GM19023 (cell line): ENCODE measurements around the gene ARHGAP6.
A peak's percentile ranks its signal among the peaks of the same experiment; 100 is the strongest.
"Not testable (repeated sequence)": the region's sequence is repeated elsewhere in the genome, so short reads cannot be mapped to it uniquely, and the experiment has no call there.

ENCODE experiments used
- ATAC-seq: cut with Tn5 transposase; IDR thresholded peaks from one replicate; pipeline ENCODE4 v1.9.1; 2021; ENCODE audit warnings: mild to moderate bottlenecking, moderate library complexity; ENCODE audit not compliant: unreplicated experiment

ARHGAP6 gene

GRCh38 chrX:11129534-11130105, 536.1 kb downstream of the ARHGAP6 start:
- no peak for ATAC-seq

GRCh38 chrX:11125060-11125459, 540.7 kb downstream of the ARHGAP6 start:
- no peak for ATAC-seq

GRCh38 chrX:11124112-11124511, 541.6 kb downstream of the ARHGAP6 start:
- ATAC-seq: no peak

- ATAC-seq: not testable (repeated sequence)
These were observed 542.6 kb downstream of the ARHGAP6 start for GRCh38 chrX:11123087-11123486.

- no peak for ATAC-seq
These were observed 546.3 kb downstream of the ARHGAP6 start for GRCh38 chrX:11119313-11119943.

GRCh38 chrX:11117745-11118144, 548.0 kb downstream of the ARHGAP6 start:
- ATAC-seq: no peak

- ATAC-seq: no peak
These were observed 552.0 kb downstream of the ARHGAP6 start for GRCh38 chrX:11113731-11114130.

GRCh38 chrX:11111947-11112346, 553.8 kb downstream of the ARHGAP6 start:
- no peak for ATAC-seq

- ATAC-seq: peak; percentile 92
These were observed 554.5 kb downstream of the ARHGAP6 start, which contains the start of gene HCCS for GRCh38 chrX:11111037-11111851. HCCS (plus strand) TSS chrX:11111332; CDS start chrX:11112061, 729 bp downstream.

GRCh38 chrX:11109968-11110367, 555.8 kb downstream of the ARHGAP6 start:
- ATAC-seq: no peak

GRCh38 chrX:11108253-11108941, 557.3 kb downstream of the ARHGAP6 start:
- no peak for ATAC-seq

GRCh38 chrX:11105080-11105479, 560.6 kb downstream of the ARHGAP6 start:
- ATAC-seq: no peak

GRCh38 chrX:11103751-11104150, 562.0 kb downstream of the ARHGAP6 start:
- ATAC-seq: no peak

- ATAC-seq: no peak
These were observed 562.7 kb downstream of the ARHGAP6 start for GRCh38 chrX:11103006-11103405.

GRCh38 chrX:11100281-11101035, 565.3 kb downstream of the ARHGAP6 start:
- no peak for ATAC-seq

GRCh38 chrX:11099465-11099864, 566.3 kb downstream of the ARHGAP6 start:
- no peak for ATAC-seq

- no peak for ATAC-seq
These were observed 567.8 kb downstream of the ARHGAP6 start for GRCh38 chrX:11097933-11098332.

GRCh38 chrX:11089802-11090201, 575.9 kb downstream of the ARHGAP6 start:
- ATAC-seq: no peak
